OCI-LY7 (cell line): ENCODE results near the gene ZMPSTE24. TPM values are rescaled to one million over a fixed set of nuclear protein-coding genes. Genes with fewer than 3 reads are reported as not detected.

Experiments
- BruUV-seq: library from RNA; stranded (reverse); fragments of 400-500 nt; replicated peaks from 2 replicates; lab custom pipeline; 2021; lab: Mats Ljungman, UMichigan
- CTCF ChIA-PET: fragments of 300-600 bp; sonication (Branson Sonifier 250); formaldehyde crosslinking; loops from one replicate; lab custom pipeline; 2022; ENCODE audit warnings: antibody characterized with exemption; ENCODE audit not compliant: unreplicated experiment; lab: Charles Lee
- POLR2A ChIA-PET: fragments of 300-600 bp; sonication (Branson Sonifier 250); formaldehyde crosslinking; loops from one replicate; lab custom pipeline; 2022; ENCODE audit warnings: antibody characterized with exemption; lab: Charles Lee
- DNase-seq: peaks from one replicate; pipeline ENCODE4 v3.0.0-alpha.2; 2015; ENCODE audit warnings: low spot score
- H2AFZ ChIP-seq: fragments of 200-600 bp; sonication (generic), shearing (Covaris generic); 2 replicates; pipeline ENCODE4 v1.6.1; 2014; ENCODE audit warnings: mild to moderate bottlenecking, antibody characterized with exemption, low read length, moderate library complexity
- H3K27ac ChIP-seq: fragments of 200-600 bp; sonication (generic); 2 replicates; pipeline ENCODE4 v1.5.1; 2014; ENCODE audit warnings: mixed run types, low read depth, mild to moderate bottlenecking, moderate library complexity, low read length, inconsistent platforms; ENCODE audit not compliant: poor library complexity, severe bottlenecking
- H3K36me3 ChIP-seq: fragments of 200-600 bp; sonication (generic); 2 replicates; pipeline ENCODE4 v1.6.1; 2014; ENCODE audit warnings: mild to moderate bottlenecking, antibody characterized with exemption, low read length, moderate library complexity, mixed read lengths; ENCODE audit not compliant: insufficient read depth
- H3K4me1 ChIP-seq: fragments of 200-600 bp; sonication (generic); 2 replicates; pipeline ENCODE4 v1.5.1; 2014; ENCODE audit warnings: mild to moderate bottlenecking, low read length; ENCODE audit not compliant: insufficient read depth, poor library complexity, severe bottlenecking
- H3K4me2 ChIP-seq: fragments of 200-600 bp; sonication (generic); 2 replicates; pipeline ENCODE4 v1.6.1; 2014; ENCODE audit warnings: mild to moderate bottlenecking, low read length
- H3K4me3 ChIP-seq: fragments of 200-600 bp; sonication (generic); 2 replicates; pipeline ENCODE4 v1.5.1; 2014; ENCODE audit warnings: mild to moderate bottlenecking, low read depth, low read length; ENCODE audit not compliant: poor library complexity, severe bottlenecking
- H3K79me2 ChIP-seq: fragments of 200-600 bp; sonication (generic); 2 replicates; pipeline ENCODE4 v1.6.1; 2016; ENCODE audit warnings: low read depth, mild to moderate bottlenecking, low read length, moderate library complexity, mixed read lengths; ENCODE audit not compliant: insufficient read depth
- H3K9me2 ChIP-seq: fragments of 200-600 bp; sonication (generic); 2 replicates; pipeline ENCODE4 v1.6.1; 2016; ENCODE audit warnings: mild to moderate bottlenecking, low read length, mixed read lengths; ENCODE audit not compliant: insufficient read depth
- H3K9me3 ChIP-seq: fragments of 200-600 bp; sonication (generic); 2 replicates; pipeline ENCODE4 v1.6.1; 2014; ENCODE audit warnings: mild to moderate bottlenecking, mixed run types, low read length, mixed read lengths
- H4K20me1 ChIP-seq: fragments of 200-600 bp; sonication (generic); 2 replicates; pipeline ENCODE4 v1.6.1; 2014; ENCODE audit warnings: mild to moderate bottlenecking, antibody characterized with exemption, low read length, moderate library complexity, mixed read lengths; ENCODE audit not compliant: insufficient read depth
- CTCF ChIP-seq: fragments of 200-600 bp; sonication (generic); conservative IDR thresholded peaks from 2 replicates; pipeline ENCODE4 v1.5.1; 2014; ENCODE audit warnings: mild to moderate bottlenecking, antibody characterized with exemption, low read length, moderate library complexity, mixed read lengths
- EZH2phosphoT487 ChIP-seq: fragments of 200-600 bp; sonication (generic); IDR thresholded peaks from 2 replicates; pipeline ENCODE4 v1.6.1; 2018; ENCODE audit warnings: low read depth, borderline replicate concordance, mild to moderate bottlenecking, mixed run types, antibody characterized with exemption, low read length, moderate library complexity, mixed read lengths
- intact Hi-C: fragments of 100-400 bp; cut with micrococcal nuclease; formaldehyde crosslinking; loops from one replicate; pipeline ENCODE4 v1.10.0; 2022; ENCODE audit not compliant: unreplicated experiment
- total RNA-seq, 2 experiments: library from RNA; depleted of rRNA in 1 of 2; stranded (reverse); fragments of >200 nt in 1 of 2; shearing (Covaris generic) in 1 of 2; gene quantifications; 2 replicates each; pipeline ENCODE4 v1.2.3, GENCODE V29; 2014 to 2022

The ZMPSTE24 gene
- total RNA-seq, 2 experiments from 2014 or later, result 15.8 to 24.3 TPM

- H2AFZ ChIP-seq, result peak within 1 kb of the TSS; percentile 87; the same call in 1 of the 2 replicates
Measured at GRCh38 chr1:40316595-40317393, 58.8 kb downstream of the ZMPSTE24 start, which contains the start of gene COL9A2. COL9A2 (minus strand) TSS chr1:40317286; CDS start chr1:40317197, 89 bp downstream.

GRCh38 chr1:40317394-40318074, 59.5 kb downstream of the ZMPSTE24 start:
- H3K27ac ChIP-seq, result no peak overlapping the region
- CTCF ChIA-PET, result no interaction called here
- no peaks in the 10 kb centered on the region for H3K9me3 ChIP-seq
- intact Hi-C loops, result loop anchor here (2.0 kb wide), 1 partner anchor 21 kb away; no protein-coding TSS in a partner anchor
- H3K36me3 ChIP-seq, result no peaks in the 10 kb centered on the region
- no peak for DNase-seq
- peak overlapping the region; percentile 81; the same call in 1 of the 2 replicates for H3K4me2 ChIP-seq
- no peaks in the 10 kb centered on the region for H3K9me2 ChIP-seq
- peaks cover 44% of the 10 kb centered on the region for H3K4me1 ChIP-seq
- POLR2A ChIA-PET, result interaction anchor here (0.7 to 1.0 kb wide), 3 partner anchors 9 to 86 kb away, joined by 3 to 4 read pairs (median 3); no protein-coding TSS in a partner anchor
- H2AFZ ChIP-seq, result no peak overlapping the region
- no peaks in the 10 kb centered on the region for H3K79me2 ChIP-seq
- peak overlapping the region; percentile 56 for H3K4me3 ChIP-seq
- TF ChIP-seq CTCF (no peak), EZH2phosphoT487 (no peak)
- H4K20me1 ChIP-seq, result no peaks in the 10 kb centered on the region
- no TSS peak for BruUV-seq

More at GRCh38 chr1:40316595-40317393, 58.8 kb downstream of the ZMPSTE24 start, which contains the start of gene COL9A2:
- no peak within 1 kb of the TSS for H3K27ac ChIP-seq
- H3K79me2 ChIP-seq, result no peaks in the 10 kb centered on the region
- H3K4me1 ChIP-seq, result peaks cover 52% of the 10 kb centered on the region
- H3K36me3 ChIP-seq, result no peaks in the 10 kb centered on the region
- peak within 1 kb of the TSS; percentile 56 for H3K4me3 ChIP-seq
- CTCF ChIA-PET, result interaction anchor here (0.6 to 0.9 kb wide), 2 partner anchors 37 to 173 kb away, joined by 3 to 5 read pairs; no protein-coding TSS in a partner anchor
- H3K9me3 ChIP-seq, result no peaks in the 10 kb centered on the region
- TF ChIP-seq CTCF (0 out of 2 replicates have a peak, but pooled peaks have one; percentile 17), EZH2phosphoT487 (no peak)
- no TSS peak for BruUV-seq
- POLR2A ChIA-PET, result interaction anchor here (0.6 to 1.7 kb wide), 6 partner anchors 10 to 1436 kb away, joined by 3 to 4 read pairs (median 3); no protein-coding TSS in a partner anchor
- no peaks in the 10 kb centered on the region for H4K20me1 ChIP-seq
- intact Hi-C loops, result loop anchor here (2.0 kb wide), 1 partner anchor 22 kb away; no protein-coding TSS in a partner anchor
- H3K4me2 ChIP-seq, result peak within 1 kb of the TSS; percentile 81
- DNase-seq, result peak; percentile 75
- H3K9me2 ChIP-seq, result no peaks in the 10 kb centered on the region
